HepG2 (cell line): ENCODE results near the gene MEGF10. TPM values are rescaled to one million over a fixed set of nuclear protein-coding genes. Genes with fewer than 3 reads are reported as not detected.

Experiments
- ATAC-seq: fragments of 200-7000 bp; cut with Tn5 transposase; 3 replicates; pipeline ENCODE4 v1.9.1; 2020; ENCODE audit warnings: mild to moderate bottlenecking, moderate library complexity
- BruUV-seq: library from RNA; stranded (reverse); fragments of 400-500 nt; replicated peaks from 2 replicates; lab custom pipeline; 2021; lab: Mats Ljungman, UMichigan
- CTCF ChIA-PET: fragments of 300-600 bp; formaldehyde crosslinking; extraction: SDS; loops from one replicate; lab custom pipeline; 2021; ENCODE audit warnings: low total read pairs, inconsistent platforms, low intra/inter-chr PET ratio; lab: Yijun Ruan, JAX
- POLR2A ChIA-PET: fragments of 350-600 bp; sonication (Branson Sonifier 250); formaldehyde crosslinking; loops from one replicate; lab custom pipeline; 2020; ENCODE audit warnings: antibody characterized with exemption, inconsistent platforms; lab: Yijun Ruan, JAX
- DNase-seq: peaks from one replicate; pipeline ENCODE4 v3.0.0-alpha.2; 2015; ENCODE audit warnings: low spot score
- FAIRE-seq: peaks from 3 replicates; lab custom pipeline; 2011; peaks lifted over from hg19 to GRCh38; lab: Jason Lieb, UNC
- H2AFZ ChIP-seq: one replicate; pipeline ENCODE4 v1.6.1; 2011; ENCODE audit warnings: low read length, inconsistent platforms
- H3K27ac ChIP-seq: fragments of 300-600 bp; 3 replicates; pipeline ENCODE4 v1.8.0; 2011; ENCODE audit warnings: mixed run types, mild to moderate bottlenecking, mixed read lengths, low read length, inconsistent platforms; ENCODE audit not compliant: insufficient read depth; ENCODE audit errors: extremely low read length
- H3K27me3 ChIP-seq, 2 experiments: fragments of 200-600 bp in 1 of 2; 2 replicates in 1 of 2; 3 replicates in 1 of 2; pipeline versions ENCODE4 v1.6.0 to v1.8.0; 2011; ENCODE audit warnings: low read length in 2 of 2, mild to moderate bottlenecking in 2 of 2, moderate library complexity in 2 of 2, inconsistent platforms in 1 of 2; ENCODE audit not compliant: insufficient read depth in 2 of 2, control insufficient read depth in 1 of 2
- H3K36me3 ChIP-seq, 2 experiments: fragments of 200-600 bp in 1 of 2; replicated peaks in 1 of 2; 2 replicates in 1 of 2; 3 replicates in 1 of 2; pipeline versions ENCODE4 v1.5.1 to v1.8.0; 2011; ENCODE audit warnings: low read length in 2 of 2, inconsistent platforms in 1 of 2; ENCODE audit not compliant: insufficient read depth in 2 of 2, control insufficient read depth in 1 of 2
- H3K4me1 ChIP-seq: 2 replicates; pipeline ENCODE4 v1.5.1; 2012; ENCODE audit warnings: low read length, inconsistent platforms; ENCODE audit not compliant: insufficient read depth
- H3K4me2 ChIP-seq: 2 replicates; pipeline ENCODE4 v1.6.0; 2011; ENCODE audit warnings: low read depth, low read length, inconsistent platforms
- H3K4me3 ChIP-seq, 3 experiments: fragments of 200-600 bp in 1 of 3; sonication (generic), shearing (Covaris generic) in 1 of 3; replicated peaks in 1 of 3; 2 replicates each; pipeline ENCODE4 v1.5.1; 2011 to 2016; ENCODE audit warnings: low read length in 3 of 3, inconsistent platforms in 2 of 3, low read depth in 2 of 3, mild to moderate bottlenecking in 2 of 3, control low read depth in 1 of 3, mixed read lengths in 1 of 3; ENCODE audit not compliant: insufficient read depth in 1 of 3
- H3K79me2 ChIP-seq: one replicate; pipeline ENCODE4 v1.6.1; 2011; ENCODE audit warnings: low read length, inconsistent platforms; ENCODE audit not compliant: insufficient read depth
- H3K9ac ChIP-seq: 2 replicates; pipeline ENCODE4 v1.6.0; 2011; ENCODE audit warnings: mild to moderate bottlenecking, low read depth, low read length, inconsistent platforms; ENCODE audit not compliant: insufficient read depth
- H3K9me3 ChIP-seq: 2 replicates; pipeline ENCODE4 v1.5.1; 2012; ENCODE audit warnings: mild to moderate bottlenecking, low read length
- H4K20me1 ChIP-seq: 2 replicates; pipeline ENCODE4 v1.6.0; 2011; ENCODE audit warnings: inconsistent platforms, mild to moderate bottlenecking, low read length, moderate library complexity; ENCODE audit not compliant: insufficient read depth
- BCLAF1 ChIP-seq: fragments of 450-650 bp; IDR thresholded peaks from 2 replicates; pipeline ENCODE4 v1.6.1; 2017; ENCODE audit warnings: mild to moderate bottlenecking
- CREM ChIP-seq, 2 experiments: sonication (generic) in 1 of 2; formaldehyde crosslinking in 1 of 2; IDR thresholded peaks; 2 replicates each; pipeline versions ENCODE4 v1.4.0 to v1.6.1; 2016 to 2020; ENCODE audit warnings: antibody characterized with exemption in 1 of 2, mild to moderate bottlenecking in 1 of 2, missing genetic modification reagents in 1 of 2
- HNRNPLL ChIP-seq: fragments of 200-400 bp; formaldehyde crosslinking; IDR thresholded peaks from 2 replicates; pipeline ENCODE4 v1.6.1; 2017; ENCODE audit warnings: mild to moderate bottlenecking, low read depth, low read length; ENCODE audit not compliant: poor library complexity, severe bottlenecking
- SATB2 ChIP-seq: sonication (generic); formaldehyde crosslinking; IDR thresholded peaks from 2 replicates; pipeline ENCODE4 v1.5.0; 2020; ENCODE audit warnings: missing genetic modification reagents
- SP140L ChIP-seq: sonication (generic); formaldehyde crosslinking; IDR thresholded peaks from 2 replicates; pipeline ENCODE4 v1.4.0; 2020; ENCODE audit warnings: missing genetic modification reagents, borderline replicate concordance
- TBL1XR1 ChIP-seq: fragments of 150-350 bp; IDR thresholded peaks from 2 replicates; pipeline ENCODE4 v1.6.1; 2014; ENCODE audit warnings: borderline replicate concordance, low read length; ENCODE audit not compliant: partially characterized antibody
- ZBTB40 ChIP-seq, 2 experiments: fragments of 450-650 bp in 1 of 2; sonication (generic) in 1 of 2; formaldehyde crosslinking in 1 of 2; IDR thresholded peaks; 2 replicates each; pipeline versions ENCODE4 v1.6.1 to v1.8.0; 2016 to 2022; ENCODE audit warnings: antibody characterized with exemption in 1 of 2, mild to moderate bottlenecking in 1 of 2, missing genetic modification reagents in 1 of 2
- ZNF577 ChIP-seq: sonication (generic); formaldehyde crosslinking; IDR thresholded peaks from 2 replicates; pipeline ENCODE4 v1.4.0; 2020; ENCODE audit warnings: mild to moderate bottlenecking, low read depth, missing genetic modification reagents, borderline replicate concordance
- ZNF629 ChIP-seq: sonication (generic); formaldehyde crosslinking; conservative IDR thresholded peaks from 2 replicates; pipeline ENCODE4 v1.5.0; 2020; ENCODE audit warnings: missing genetic modification reagents
- ZNF83 ChIP-seq: sonication (generic); formaldehyde crosslinking; IDR thresholded peaks from 2 replicates; pipeline ENCODE4 v1.4.0; 2020; ENCODE audit warnings: missing genetic modification reagents, mild to moderate bottlenecking, borderline replicate concordance
- WGBS: methylation state at CpG from one replicate; pipeline ENCODE4 v1.1.6; 2017; ENCODE audit warnings: low lambda C conversion rate; 5-methylcytosine and 5-hydroxymethylcytosine counted together
- in situ Hi-C: cut with HindIII; loops from 2 replicates; pipeline ENCODE4 v1.10.0; 2017; ENCODE audit warnings: low pct_unique_long_range_greater_than_20kb; ENCODE audit not compliant: extremely low pct_ligation_motif_present
- intact Hi-C: fragments of 100-400 bp; cut with micrococcal nuclease; formaldehyde crosslinking; loops from one replicate; pipeline ENCODE4 v1.10.0; 2022; ENCODE audit not compliant: unreplicated experiment
- polyA plus RNA-seq, 8 experiments: library from polyadenylated mRNA; depleted of rRNA in 3 of 8; stranded (reverse) in 7 of 8; unstranded in 1 of 8; fragments of >200 nt; fragmentation: Illumina TruSeq in 4 of 8; extraction: Trizol in 4 of 8; gene quantifications; 2 replicates each; pipeline versions ENCODE4 v1.2.1 to v1.2.3, GENCODE V29; 2011 to 2016; ENCODE audit warnings: low read depth in 4 of 8, missing spikeins in 1 of 8, mixed read lengths in 1 of 8; ENCODE audit not compliant: insufficient read depth in 1 of 8
- total RNA-seq, 5 experiments: library from RNA; depleted of rRNA; stranded (reverse); fragments of >200 nt; fragmentation: Illumina TruSeq; extraction: Trizol; gene quantifications; 2 replicates each; pipeline ENCODE4 v1.2.3, GENCODE V29; 2016; ENCODE audit warnings: low read depth in 1 of 5

The MEGF10 gene
- total and polyA plus RNA-seq, 2 of the 13 experiments (the other 11 are each of a cell fraction or from before 2014, with no cell fraction given), result not detected

- no peak for TF ChIP-seq CREM (IDR thresholded peaks at IDR 0.05)
- TF ChIP-seq CREM (CRISPR knock-in tag; IDR thresholded peaks at IDR 0.05), result no peak
Observed at GRCh38 chr5:127305493-127305892, 14.9 kb downstream of the MEGF10 start (continued).

- no peaks in the 10 kb centered on the region for H3K79me2 ChIP-seq
- 0% methylated on average over 3 of the region's 3 CpGs for WGBS
- H3K4me1 ChIP-seq, result no peaks in the 10 kb centered on the region
- ChIA-PET POLR2A (no interaction called here), CTCF (no interaction called here)
- in situ Hi-C loops, result no loop called here
- H2AFZ ChIP-seq, result no peak overlapping the region
- BruUV-seq, result no TSS peak
- no peak for ATAC-seq
- DNase-seq, result no peak
- no peak overlapping the region for H3K9ac ChIP-seq
- H3K36me3 ChIP-seq, result no peaks in the 10 kb centered on the region
- no peaks in the 10 kb centered on the region; a peak in 1 of 5 replicates for H3K27me3 ChIP-seq
- H3K4me2 ChIP-seq, result no peak overlapping the region
- H3K9me3 ChIP-seq, result no peaks in the 10 kb centered on the region
- H3K27ac ChIP-seq, result no peak overlapping the region
- H3K4me3 ChIP-seq, result no peak overlapping the region
- no peak for FAIRE-seq
- H4K20me1 ChIP-seq, result no peaks in the 10 kb centered on the region
- intact Hi-C loops, result no loop called here
- TF ChIP-seq BCLAF1, result no peak
- no peak for TF ChIP-seq ZNF629
- no peak for TF ChIP-seq SP140L
- TF ChIP-seq ZBTB40 (IDR thresholded peaks at IDR 0.05), result no peak
- no peak for TF ChIP-seq ZBTB40 (CRISPR knock-in tag; IDR thresholded peaks at IDR 0.05)
- no peak for TF ChIP-seq ZNF577 (CRISPR knock-in tag)
- TF ChIP-seq SATB2 (CRISPR knock-in tag), result no peak
- no peak for TF ChIP-seq TBL1XR1
- no peak for TF ChIP-seq HNRNPLL
- no peak for TF ChIP-seq ZNF83 (CRISPR knock-in tag)
Observed at GRCh38 chr5:127306036-127306435, 15.4 kb downstream of the MEGF10 start.
